Stimulated activated CD4-positive, alpha-beta T cell treated with anti-CD3 and anti-CD28 coated beads, Interleukin-15, amount 100 ng/mL, for 1 hour (primary cell): ENCODE data around the gene HOXB1.

Source experiments
- DNase-seq, 2 donors: peaks; one replicate each; pipeline ENCODE4 v3.0.0-alpha.2; 2020; ENCODE audit warnings: low read depth in 1 of 2, low spot score in 1 of 2

The HOXB1 gene

GRCh38 chr17:48555258-48556228 lies 24.7 kb upstream of the HOXB1 start:
- no peak for DNase-seq

DNA sequence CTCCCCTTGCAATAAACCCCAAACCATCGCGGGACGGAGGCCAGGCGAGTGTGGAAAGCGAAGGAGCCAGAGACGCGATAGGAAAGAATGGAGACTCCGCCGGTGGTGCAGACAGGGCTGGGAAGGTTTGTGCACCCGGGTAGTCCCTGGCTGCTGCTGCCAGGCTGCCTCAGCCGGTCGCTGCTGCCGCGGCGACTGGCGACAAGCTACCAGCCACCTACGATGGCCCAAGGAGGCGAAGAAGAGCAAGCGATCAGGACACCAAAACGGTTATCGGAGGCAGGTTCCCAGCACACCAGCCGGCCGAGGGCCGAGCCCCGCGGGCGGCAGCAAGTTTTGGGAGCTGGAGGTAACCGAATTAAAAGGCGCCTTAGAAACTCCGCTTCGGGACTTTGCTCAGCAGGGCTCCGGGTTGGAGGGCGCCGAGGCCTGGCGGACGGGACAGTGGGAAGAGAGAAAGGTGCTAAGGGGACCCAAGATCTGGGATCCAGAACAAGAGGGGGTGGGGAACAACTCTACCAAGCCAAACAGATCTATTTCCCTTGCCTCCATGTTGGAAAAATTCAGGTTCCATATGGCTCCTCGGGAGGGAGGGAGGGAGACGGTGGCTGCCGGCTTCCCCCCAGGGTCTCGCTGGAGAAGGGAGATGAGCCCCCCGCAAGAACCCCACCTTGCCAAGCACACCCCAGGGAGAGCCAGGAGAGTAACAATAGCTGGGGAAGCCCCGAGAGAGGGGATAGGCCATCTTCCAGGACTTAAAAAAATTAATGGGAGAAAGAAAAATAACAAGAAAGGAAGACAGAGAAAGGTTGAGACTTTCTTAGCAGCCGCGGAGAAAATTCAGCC lies 23.8 kb upstream of the HOXB1 start:
- DNase-seq, result no peak

DNA sequence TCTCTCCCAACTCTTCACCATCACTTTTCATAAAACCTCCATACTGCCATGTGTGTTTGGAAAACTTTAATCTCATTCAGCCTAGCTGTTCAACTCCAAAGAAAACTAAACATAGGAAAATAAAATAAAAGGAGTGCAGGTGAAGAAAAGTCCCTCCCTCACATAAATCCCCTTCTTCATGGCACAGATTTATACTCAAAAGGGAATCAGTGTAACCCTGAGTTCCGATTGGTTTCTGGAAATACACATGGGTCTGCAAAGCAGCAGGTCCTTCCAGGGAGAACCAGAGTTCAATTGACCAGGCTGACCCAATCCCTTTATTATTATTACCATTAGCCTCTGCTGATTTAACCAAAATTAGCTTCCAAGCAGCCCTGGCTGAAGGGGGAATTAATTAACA lies 23.0 kb upstream of the HOXB1 start:
- no peak for DNase-seq

DNA sequence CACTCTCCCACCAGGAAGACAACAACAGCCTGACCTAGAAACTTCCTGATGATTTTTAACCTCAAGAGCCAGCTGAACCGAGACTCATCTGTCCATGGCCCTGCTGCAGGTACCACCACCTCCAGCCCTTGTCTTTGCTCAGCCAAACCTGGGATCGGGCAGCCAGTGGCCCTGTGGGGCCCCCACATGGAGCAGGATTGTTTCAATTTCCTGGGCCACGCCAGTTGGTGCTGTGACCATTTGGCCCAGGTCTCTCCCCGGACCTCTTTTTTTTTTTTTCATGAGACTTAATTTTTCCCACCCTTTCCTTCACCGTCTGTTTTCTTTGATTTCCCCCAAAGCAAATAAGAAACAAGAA lies 22.4 kb upstream of the HOXB1 start:
- DNase-seq, result no peak

- no peak for DNase-seq
These were observed 21.8 kb upstream of the HOXB1 start for GRCh38 chr17:48552466-48553189.

GRCh38 chr17:48551596-48552465 lies 21.0 kb upstream of the HOXB1 start:
- no peak for DNase-seq

- DNase-seq, result no peak
These were observed 20.4 kb upstream of the HOXB1 start for GRCh38 chr17:48551214-48551555.

DNA sequence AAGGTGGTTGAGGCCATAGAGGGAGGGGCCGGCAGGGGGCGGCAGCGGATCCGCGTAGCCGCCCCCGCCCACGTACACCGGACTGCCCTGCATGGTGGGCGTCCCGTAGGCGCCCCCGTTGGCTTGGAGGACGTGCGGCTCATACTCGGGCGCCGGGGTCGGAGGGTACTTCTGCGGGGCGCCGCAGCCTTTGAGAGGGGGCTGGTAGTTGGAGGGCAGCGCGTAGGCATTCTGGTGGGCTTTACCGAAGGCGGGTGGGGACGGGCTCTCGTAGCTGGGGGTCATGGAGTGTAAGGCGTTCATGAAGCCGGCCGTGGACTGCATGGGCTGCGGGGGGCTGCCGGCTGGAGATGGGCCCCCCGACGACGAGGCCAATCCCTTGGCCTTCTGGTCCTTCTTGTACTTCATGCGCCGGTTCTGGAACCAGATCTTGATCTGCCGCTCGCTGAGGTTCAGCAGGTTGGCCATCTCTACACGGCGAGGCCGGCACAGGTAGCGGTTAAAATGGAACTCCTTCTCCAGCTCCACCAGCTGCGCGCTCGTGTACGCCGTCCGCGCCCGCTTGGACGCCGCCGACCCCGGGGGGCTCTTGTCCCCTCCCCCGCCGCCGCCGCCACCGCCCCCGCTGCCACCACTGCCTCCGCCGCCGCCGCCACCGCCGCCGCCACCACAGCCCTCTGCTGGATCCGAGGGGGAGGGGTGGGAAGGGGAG lies 19.8 kb upstream of the HOXB1 start:
- DNase-seq, result no peak

GRCh38 chr17:48549914-48550501 lies 19.2 kb upstream of the HOXB1 start:
- no peak for DNase-seq

GRCh38 chr17:48549281-48549630 lies 18.4 kb upstream of the HOXB1 start:
- DNase-seq, result no peak

DNA sequence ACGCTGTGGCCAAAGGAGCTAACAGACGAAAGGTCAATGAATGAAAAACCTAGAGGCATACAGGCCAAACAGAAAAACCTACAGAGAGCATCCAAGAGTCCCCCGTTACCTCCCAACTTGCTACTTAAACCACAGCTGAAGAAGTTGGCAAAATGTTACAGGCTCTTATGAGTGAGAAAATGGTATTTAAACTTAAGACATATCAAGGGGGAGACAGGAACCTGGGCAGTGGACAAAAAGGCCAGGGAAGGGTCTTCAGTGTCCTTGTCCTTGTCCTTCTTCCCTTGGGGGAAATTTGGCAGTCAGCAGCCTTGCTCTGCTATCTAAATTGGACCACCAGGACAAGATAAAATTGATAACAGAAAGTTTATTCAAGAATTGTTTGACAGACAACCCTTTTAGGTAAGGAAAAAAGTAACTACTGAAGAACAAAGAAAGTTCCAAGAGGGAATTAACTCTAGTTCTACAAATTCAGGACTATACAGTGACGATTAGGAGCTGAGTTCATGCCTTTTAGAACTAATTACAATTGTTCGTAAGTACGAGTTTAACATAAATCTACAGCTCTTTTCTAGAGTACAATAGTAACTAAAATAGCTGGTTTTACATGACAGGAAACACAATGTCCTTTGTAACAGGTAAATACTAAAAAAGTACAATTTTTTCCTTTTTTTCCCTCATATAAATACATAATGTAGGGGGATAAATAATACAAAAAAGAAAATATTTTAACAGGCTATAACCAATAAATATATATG lies 17.9 kb upstream of the HOXB1 start:
- no peak for DNase-seq

DNA sequence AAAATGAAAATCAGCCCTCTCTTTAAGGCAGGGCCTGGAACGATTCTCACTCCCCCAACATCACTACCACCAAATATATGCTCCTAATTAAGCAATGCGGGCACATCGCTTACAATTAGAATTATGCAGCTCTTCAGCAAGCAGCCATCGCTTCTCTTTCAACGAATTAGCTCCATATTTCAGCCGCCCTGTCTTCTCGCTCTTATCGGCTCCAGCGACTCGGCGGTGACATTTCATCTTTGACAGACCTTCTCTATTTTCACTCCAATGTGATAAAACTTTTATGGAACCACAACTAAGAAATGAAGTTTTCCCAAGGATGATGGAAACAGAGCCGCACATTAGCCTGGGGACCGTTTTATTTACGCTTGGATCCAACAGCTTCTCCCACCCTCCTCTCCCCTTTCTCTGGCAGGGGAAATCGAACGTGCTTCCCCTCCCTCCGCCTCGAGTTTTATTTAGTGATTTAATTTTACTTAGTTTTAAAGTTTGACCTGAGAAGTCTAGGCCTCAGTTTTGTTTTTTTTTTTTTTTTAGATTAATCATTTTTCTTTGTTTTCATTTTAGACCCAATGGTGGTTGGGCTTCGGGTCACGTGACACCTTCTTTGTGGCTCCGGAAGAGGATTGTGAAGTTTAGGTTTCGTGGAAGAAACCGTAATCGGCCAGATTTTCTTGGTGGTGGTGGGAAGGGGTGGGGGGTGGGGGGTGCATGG lies 17.2 kb upstream of the HOXB1 start:
- no peak for DNase-seq

- DNase-seq, result no peak
These were observed 16.4 kb upstream of the HOXB1 start for GRCh38 chr17:48546924-48547807.

DNA sequence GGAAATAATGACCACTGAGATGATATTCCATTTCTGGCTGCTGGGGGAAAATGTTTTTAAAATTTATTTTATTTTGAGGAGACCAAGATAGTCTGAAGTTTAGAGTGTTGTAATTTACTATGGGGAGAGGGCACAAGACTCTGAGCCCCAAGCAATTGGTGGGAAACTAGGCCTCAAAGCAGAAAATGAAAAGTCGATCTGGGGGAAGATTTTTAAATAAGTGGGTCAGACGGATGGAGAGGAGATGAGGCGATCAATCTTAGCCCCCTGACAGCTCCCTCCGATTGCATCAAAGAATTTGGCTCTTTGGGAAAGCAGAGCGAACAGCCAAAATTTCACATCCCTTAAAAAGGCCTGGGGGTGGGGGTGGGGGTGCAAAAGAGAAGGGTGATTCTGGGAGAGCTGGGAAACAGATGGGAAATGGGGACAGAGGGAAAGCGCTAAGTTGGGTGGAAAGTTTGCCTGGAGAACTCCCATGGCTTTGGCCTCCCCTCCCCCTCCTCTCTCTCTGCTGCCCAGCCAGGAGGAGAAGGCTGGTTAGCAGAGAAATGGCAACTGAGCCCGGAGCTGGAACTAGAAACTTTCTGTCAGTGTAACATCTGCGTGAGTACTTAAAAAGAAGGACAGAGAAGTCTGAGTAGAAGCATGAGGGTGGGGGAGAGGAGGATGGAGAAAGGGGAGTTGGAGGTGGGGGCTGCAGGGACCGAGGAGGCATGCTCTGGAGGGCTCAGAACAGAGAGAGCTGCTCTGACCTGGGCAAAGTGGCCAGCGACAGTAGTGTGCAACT lies 15.5 kb upstream of the HOXB1 start:
- no peak for DNase-seq

DNA sequence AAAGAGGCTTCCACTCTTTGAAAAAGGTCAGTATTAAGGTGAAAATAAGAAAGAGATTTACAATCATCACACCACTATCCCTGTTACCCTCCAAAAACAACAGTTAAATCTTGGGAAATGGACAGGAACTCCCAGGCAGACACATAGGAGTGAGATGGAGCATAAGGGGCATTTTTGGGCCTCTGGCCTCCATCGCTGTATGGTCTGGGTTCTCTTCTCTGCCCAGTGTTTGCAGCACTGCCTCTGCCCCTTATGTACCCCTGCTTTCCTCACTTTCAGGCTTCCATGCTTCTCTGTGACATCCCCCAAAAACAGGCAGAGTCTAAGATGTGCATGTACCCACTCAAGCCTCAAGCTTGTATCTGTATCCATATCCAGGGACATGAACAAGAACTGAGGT lies 14.7 kb upstream of the HOXB1 start:
- DNase-seq, result no peak

- no peak for DNase-seq
These were observed 14.2 kb upstream of the HOXB1 start, which contains the start of gene HOXB2 for GRCh38 chr17:48545022-48545375. HOXB2 (minus strand) TSS chr17:48545109; CDS start chr17:48544911, 198 bp downstream.
